Urothelium cell line (cell line): ENCODE measurements around the gene ZNF536.

Source experiments
- DNase-seq: peaks from one replicate; pipeline ENCODE4 v3.0.0; 2011; ENCODE audit warnings: low spot score, mixed read lengths
- FAIRE-seq: peaks from 2 replicates; lab custom pipeline; 2011; peaks lifted over from hg19 to GRCh38; lab: Jason Lieb, UNC

The ZNF536 gene

DNA sequence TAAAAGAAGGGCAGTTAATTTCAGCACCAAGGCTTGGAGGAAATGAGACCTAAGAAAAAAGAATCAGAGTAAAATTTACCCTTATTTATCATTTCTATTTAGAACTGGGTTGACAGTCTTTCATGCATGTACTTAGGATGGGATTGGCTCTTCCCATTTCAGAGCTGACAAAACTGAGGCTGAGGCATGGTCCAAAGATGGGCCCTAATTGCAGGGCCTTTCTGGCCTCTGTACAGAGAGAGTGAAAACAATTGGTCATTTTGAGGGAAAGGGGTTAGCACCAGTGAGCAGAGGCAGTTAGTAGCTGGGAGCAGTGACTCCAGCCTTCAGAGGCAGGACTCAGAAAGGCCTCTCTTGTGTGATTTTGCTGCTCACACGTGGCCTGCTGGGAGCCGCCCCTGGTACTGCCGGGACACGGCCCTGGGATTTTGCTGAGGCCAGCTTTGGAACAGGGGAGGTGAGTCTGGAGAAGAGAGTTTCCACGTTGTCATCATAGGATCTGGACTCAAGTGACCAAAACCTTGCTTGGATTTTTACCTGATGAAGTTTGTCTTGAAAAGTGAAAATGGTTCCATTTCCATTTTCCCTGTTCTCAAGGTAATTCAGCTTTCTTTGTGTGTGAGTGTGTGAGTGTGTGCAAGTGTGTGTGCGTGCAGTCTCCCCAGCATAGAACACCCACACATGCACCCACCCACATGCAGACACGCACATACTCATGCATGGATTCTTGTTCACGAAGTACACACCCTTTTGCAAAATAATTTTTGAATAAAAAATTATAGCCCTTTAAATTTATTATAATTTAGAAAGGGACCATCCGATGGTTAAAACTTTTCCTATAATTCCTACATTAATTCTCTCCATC is at the start of gene ZNF536:
Gene ZNF536 (plus strand): TSS at position 425 of the 865 bp plus-strand sequence. CDS start 71,179 bp downstream, outside the sequence.
- DNase-seq (no peak), FAIRE-seq (peak; percentile 40)

DNA sequence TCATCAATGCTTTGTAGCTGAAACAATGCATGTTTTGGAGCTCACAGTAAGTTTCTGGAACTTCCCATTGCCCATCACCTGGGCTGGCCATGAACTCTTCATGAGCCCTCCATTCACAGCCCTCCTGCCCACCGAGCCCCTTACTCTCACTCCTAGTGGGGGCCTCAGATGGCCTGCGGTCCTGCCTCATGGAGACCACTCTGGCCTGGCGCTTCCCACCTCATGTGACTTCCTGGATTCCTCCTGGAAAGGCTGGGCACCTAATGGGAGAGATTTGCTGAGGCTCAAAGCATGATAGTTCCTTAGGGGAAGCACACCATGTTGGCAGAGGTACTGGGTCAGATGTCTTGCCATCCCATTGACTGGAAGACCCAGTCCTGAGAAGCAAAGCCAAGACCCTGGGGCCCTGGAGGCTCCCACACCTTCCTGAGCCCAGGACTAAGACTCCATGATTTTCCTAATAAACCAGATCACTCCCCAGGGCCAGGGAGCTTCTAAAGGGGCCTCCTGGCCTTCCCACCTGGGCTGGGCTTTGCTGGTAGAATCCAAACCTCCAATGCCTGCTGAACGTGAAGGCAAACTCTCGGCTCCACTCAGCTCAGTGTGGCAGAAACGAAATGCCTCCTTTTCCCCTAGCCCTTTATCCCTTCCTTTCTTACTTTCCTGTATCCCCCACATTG is 49.4 kb upstream of the ZNF536 start:
- FAIRE-seq (no peak), DNase-seq (no peak)

DNA sequence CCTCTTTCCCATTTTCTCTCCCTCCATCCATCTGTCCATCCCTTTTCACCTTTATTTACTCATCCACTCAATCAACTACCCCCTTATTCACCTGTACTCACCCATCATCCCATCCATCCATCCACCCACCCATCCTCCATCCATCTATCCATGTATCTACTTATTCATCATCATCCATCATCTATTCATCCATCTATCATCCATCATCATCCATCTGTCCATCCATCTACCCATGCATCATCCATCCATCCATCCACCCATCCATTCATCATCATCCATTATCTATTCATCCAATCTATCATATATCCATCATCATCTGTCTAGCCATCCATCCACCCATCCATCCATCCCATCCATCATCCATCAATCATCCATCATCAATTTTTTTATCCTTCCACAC is 48.3 kb upstream of the ZNF536 start:
- FAIRE-seq = peak; percentile 94
- DNase-seq = no peak

DNA sequence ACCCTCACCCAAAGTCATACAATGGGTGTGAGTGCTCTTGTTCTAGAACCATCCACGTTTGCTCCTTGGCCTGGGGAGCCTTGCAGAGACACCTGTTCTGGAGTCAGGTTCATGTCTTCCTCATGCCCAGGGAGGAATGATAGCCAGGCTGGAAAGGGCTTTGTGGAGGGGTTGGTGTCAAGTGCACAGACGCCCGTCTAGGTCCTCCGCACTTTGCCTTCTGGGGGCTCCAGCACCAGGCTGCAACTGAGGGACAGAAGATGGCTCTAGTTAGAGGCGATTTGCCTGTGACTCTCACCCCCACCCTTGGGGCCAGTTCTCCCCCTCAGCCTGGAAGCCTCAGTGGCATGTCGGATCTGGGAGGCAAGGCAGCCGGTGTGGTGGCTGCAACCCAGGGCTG is 47.2 kb upstream of the ZNF536 start:
- DNase-seq (no peak), FAIRE-seq (no peak)

DNA sequence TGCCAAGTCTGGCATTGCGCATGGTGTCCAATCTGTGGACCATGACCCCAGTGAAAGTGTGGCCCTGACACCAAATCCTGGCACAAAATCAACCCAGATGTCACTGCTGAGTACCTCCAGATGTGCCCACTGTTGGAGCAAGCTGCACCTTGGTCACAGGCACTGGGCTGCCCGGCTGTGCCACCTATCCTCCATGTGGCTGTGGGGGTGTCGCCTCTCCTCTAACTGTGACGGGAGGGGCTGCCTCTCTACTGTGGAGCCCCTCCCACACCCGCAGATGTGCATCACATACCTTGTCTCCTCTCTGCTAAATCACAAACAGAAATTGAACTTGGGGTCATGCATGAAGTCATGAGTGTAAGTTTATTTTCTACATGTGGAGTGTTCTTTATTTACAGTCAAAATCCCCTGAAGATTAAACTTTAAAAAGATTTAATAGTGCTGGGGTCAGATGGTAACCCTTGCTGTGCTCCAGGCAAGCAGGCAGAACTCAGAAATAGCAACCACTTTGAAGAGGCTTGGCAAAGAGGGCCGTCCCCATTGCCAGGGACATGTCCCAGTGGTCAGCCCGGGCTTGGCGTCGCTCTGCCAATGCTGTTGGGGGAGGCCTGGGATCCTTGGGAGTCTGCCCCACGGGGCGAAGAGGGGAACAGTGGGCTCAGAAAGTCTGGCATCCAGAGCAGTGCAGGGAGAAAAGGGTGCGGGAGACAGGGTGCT is 46.4 kb upstream of the ZNF536 start:
- FAIRE-seq = peak; percentile 9
- no peak for DNase-seq

DNA sequence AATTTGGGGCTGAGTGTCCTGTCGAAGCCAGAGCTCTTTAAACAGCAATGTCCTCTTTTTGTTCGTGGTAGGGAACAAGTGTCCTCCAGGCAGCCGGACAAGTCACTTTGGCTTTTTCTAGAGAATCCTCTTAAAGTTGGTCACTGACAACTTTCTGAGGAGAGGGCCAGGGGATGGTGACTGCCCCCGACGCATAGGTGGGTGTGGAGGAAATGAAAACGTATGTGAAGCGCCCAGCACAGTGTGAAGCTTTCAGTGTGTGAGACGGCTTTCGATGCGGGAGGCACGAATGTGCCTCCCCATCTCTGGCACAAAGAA is 45.8 kb upstream of the ZNF536 start:
- no peak for FAIRE-seq

DNA sequence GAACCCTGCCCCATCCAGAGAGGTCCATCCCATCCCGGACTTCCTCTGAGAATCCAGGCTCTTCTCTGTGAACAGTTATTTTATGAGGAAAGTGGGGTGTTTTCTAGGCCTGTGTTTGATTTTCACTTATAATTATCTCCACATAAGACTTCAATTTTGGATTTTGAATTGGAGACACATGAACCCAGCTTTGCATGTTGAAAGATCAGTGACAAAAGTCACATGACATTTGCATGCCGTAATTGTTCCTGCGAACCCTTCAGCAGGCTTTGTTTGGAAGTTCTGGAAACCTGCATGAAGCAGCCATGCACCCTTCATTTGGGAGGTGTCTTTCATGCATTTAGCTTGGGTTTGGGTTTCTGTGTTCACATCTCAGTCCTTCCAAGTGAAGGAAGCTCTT is 44.9 kb upstream of the ZNF536 start:
- FAIRE-seq (peak; percentile 59), DNase-seq (no peak)

More for the DNA sequence above, 45.8 kb upstream of the ZNF536 start:
- DNase-seq = no peak

DNA sequence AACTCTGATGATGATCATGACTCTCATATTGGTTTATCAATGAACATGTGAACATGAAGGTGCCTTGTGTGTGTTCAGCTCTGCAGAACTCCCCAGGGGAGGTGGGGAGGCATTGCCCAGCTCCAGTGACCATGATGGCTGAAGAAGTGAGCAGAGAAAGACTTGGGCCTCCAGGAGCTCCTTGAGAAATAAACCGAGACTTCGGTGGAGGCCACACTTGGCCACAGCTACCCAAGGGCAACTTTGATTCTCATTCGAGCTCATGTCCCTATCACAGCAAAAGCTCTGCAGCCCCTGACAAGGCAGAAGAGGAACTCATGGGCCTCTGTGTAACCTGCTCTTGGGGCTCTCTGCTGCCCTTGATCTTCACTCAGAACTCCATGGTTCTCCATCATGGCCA is 44.1 kb upstream of the ZNF536 start:
- DNase-seq (no peak), FAIRE-seq (peak; percentile 62)

DNA sequence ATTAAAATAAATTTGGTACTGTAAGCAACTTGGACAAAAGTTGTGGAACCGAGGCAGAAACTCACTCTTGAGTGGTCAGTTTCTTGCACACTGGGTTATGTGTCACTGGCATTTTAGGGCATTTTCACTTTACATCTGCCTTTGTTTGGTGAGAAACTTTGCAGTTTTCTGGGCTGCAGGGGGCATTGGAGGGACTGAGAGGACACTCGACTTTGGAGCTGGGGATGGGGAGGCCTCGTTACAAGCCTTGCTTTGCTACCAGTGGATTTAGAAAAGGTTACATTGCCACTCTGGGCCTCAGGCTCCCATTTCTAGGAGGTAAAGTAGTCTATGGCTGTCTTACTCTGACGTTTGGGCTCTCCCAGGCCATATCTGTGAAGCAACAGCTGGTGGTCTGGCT is 41.9 kb upstream of the ZNF536 start:
- DNase-seq = no peak
- FAIRE-seq = no peak

DNA sequence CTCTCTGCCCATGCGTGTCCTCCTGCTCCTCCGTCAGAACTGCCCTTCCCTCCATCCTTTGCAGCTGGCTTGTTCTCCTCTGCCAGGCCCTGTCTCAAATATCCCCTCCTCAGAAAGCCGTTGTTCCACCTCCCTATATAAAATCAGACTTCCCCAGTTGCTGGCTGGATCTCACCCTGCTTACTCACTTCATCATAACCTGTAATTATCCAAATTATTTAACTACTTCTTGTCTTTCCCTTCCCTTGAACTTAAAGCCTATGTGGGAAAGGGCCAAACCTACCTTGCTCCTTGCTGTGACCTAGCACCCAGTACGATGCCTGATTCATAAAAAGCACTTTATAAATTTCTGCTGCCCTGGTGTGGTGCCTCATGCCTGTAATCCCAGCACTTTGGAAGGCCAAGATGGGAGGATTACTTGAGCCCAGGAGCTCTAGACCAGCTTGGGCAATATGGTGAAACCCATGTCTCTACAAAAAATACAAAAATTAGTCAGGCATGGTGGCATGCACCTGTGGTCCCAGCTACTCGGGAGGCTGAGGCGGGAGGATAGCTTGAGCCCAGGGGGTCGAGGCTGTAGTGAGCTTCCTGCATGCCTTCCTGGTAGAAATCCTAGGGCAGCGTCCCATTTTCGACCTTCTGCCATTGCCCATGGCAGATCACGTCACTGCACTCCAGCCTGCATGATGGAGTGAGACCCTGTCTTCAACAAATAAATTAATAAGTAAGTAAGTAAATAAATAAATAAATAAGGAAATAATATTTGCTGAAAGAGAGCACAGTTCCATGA is 39.5 kb upstream of the ZNF536 start:
- FAIRE-seq (peak; percentile 77), DNase-seq (no peak)

DNA sequence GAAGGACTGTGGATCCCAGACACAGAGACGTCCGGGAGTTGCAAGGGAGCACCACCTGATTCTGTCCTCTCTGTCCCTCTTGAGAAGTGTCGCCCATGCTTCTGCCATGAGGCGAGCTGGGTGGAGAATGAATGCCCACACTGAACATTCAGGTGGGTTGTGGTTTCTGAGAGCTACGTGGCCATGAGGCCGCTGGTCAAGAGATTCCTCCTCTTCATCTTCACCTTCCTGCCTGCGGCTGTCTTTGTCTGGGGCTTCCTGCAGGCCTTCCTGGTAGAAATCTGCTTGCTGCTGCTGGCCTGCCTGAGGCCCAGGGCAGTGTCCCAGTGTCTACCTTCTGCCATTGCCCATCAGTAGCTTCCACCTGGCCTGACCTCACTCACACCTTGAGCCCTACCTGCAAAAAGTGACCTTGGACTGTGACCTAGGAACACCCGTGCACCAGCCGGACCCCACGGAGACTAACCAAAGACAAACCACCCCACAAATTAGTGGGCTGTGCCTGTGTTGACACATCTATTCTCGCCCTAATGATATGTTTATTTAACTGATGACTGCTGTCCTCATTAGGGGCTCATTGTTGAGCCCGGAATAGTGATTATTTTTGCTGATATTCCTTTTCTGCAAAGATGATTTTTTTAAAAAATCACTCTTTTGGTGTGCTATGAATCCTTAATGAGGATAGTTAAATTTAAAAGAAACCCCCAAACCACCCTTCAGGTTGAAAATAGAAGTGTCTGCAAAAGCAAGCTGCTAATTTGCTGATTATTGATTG is 38.7 kb upstream of the ZNF536 start:
- DNase-seq = no peak
- FAIRE-seq = peak; percentile 68

DNA sequence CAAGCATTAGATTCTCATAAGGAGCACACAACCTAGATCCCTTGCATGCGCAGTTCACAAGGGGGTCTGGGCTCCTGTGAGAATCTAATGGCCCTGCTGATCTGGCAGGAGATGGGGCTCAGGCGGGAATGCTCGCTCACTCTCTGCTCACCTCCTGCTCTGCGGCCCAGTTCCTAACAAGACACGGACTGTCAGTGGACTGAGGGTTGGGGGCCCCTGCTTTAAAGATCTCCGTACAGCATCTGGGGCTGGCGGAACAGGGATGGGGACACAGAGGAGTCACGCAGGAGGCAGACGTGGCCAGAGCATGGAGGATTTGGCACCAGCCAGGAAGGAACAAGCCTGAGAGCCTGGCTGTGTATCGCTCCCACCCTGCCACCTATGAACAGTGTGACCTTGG is 37.3 kb upstream of the ZNF536 start:
- DNase-seq = no peak
- peak; percentile 20 for FAIRE-seq

DNA sequence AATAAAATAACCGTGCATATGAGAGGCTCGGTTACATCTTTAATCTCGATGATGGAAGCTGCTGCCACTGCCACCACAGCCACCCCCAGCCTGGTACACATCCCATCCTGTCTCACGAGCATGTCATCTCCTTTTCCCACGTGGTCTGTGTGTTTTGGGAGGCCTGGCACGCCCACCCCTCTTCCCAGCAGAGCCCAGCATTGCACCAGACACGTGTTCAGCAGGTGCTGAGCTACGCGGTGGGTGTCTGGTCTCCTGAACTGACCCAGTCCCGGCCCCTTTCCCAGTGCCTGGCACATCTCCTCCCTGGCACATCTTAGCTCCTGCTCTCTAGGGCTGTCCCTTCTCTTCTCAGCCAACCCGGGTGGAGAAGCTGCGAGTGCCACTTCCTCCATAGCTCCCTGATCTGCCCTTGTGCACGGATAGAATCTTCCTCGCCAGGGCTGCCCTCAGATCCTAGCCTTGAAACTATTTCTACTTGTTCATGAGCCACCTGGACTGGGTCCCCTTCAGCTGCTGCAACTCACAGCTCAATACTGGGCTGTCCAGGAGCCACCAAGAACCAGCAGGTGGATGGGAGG is 36.8 kb upstream of the ZNF536 start:
- DNase-seq = no peak
- FAIRE-seq = no peak

DNA sequence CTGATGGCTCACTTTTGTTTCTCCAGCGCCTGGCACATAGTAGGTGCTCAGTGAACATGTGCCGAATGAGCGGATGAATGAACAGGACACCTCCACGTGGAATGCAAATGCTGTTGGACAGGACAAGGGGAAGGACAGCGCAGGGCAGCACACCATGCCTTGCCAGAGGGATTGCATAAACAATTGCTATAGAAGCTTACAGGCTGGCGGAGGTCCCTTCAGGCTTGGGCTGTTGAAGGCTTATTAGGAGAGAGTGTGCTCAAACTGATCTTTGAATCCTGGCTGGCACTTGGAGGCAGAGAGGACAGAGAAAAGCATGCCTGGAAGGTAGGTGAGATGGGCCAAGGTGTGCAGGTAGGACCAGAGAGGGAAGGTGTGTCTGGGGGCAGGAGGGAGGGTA is 35.9 kb upstream of the ZNF536 start:
- no peak for DNase-seq

DNA sequence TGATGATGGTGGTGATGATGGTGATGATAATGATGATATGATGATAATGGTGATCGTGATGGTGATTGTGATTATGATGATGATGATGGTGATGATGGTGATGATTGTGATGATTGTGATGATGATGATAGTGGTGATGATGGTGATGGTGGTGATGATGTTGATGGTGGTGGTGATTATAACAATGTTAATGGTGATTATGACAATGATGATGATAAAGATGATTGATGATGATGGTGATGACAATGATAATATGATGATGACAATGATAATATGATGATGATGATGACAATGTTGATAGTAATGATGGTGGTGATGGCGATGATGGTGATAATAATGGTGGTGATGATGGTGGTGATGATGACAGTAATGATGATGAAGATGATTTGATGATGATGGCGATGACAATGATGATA is 34.1 kb upstream of the ZNF536 start:
- FAIRE-seq (peak; percentile 100), DNase-seq (no peak)

More for the DNA sequence above, 35.9 kb upstream of the ZNF536 start:
- FAIRE-seq = peak; percentile 94

DNA sequence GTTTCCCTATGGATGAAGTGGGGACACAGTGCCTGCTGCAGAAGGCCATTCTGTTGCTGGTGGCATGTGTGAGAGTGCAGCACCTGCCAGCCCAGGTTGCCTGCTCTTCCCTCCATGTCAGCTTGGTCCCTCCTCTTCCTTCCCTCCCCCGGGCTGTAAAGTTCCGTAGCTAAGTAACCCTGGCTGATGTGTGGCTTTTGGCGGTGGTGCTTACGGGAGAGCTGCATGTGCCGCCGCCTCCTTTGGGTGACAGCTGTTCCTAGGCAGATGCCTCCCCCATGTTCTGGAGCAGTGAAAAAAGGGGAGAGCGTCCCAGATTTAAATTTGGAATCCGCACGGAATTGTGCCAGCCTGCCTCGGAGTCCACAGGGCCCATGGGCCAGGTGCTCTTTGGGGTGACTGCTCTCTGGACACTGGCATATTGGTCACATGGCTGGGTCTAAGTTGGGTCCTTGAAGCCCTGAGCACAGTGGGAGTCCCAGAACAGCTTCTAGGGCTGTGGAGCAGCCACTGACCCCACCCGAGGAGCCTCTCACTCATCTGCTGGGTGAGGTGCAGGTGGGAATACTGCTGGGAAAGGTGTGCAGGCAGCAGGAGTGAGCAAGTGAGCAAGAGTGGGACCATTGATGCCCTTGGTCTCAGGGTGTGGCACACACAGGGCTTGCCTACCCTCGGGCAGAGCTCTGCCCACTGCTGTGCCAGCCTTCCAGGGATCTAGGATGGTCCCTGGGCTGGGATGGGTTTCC is 33.1 kb upstream of the ZNF536 start:
- DNase-seq (no peak), FAIRE-seq (no peak)

DNA sequence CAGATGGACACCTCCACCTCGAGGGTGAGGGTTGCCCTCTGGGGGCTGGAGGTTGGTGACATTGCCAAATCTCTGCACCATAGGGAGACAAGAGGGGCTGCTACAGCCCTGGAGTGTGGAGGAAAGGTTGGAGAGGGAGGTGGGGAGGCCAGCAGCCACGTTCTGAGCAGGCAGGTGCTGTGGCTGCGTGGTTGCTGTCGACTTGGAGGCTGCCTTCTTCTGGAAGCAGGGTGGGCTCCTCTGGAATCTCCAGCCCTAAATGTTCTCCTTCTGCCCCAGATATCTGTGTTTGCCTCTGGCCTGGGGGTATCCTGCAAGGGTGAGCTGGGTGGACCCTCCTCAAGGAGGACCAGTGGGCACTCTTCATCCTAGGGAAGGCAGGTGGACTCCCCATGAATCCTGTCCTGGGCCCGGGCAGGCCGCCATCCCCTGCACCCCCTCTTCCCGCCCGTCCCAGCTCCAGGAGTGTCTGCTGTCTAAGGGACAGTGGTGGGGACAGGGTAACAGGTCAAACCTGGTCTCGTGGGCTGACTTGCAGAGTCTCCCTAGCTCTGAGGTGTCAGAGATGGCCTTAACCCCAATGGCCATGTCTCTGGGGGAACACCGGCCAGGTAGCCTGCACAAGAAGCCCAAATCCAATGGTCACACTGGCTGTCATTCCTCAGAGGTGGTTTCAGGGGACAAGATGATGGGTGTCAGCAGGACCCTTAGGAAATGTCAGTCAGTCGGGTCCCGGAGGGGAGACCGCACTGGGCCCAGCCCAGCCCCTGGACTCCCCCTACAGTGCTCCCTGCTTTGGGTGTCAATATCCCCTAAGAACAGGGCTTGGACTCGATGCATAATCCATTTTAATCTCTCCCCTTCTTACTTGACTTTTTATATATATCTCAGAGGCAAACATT is 32.3 kb upstream of the ZNF536 start:
- FAIRE-seq = peak; percentile 79
- no peak for DNase-seq
